GM21723 (cell line): ENCODE results near the gene ATR.
"Not testable (repeated sequence)": the region's sequence is repeated elsewhere in the genome, so short reads cannot be mapped to it uniquely, and the experiment has no call there.

Experiments
- ATAC-seq: cut with Tn5 transposase; IDR thresholded peaks from one replicate; pipeline ENCODE4 v1.9.1; 2021; ENCODE audit warnings: mild to moderate bottlenecking, moderate library complexity; ENCODE audit not compliant: unreplicated experiment

The ATR gene

DNA sequence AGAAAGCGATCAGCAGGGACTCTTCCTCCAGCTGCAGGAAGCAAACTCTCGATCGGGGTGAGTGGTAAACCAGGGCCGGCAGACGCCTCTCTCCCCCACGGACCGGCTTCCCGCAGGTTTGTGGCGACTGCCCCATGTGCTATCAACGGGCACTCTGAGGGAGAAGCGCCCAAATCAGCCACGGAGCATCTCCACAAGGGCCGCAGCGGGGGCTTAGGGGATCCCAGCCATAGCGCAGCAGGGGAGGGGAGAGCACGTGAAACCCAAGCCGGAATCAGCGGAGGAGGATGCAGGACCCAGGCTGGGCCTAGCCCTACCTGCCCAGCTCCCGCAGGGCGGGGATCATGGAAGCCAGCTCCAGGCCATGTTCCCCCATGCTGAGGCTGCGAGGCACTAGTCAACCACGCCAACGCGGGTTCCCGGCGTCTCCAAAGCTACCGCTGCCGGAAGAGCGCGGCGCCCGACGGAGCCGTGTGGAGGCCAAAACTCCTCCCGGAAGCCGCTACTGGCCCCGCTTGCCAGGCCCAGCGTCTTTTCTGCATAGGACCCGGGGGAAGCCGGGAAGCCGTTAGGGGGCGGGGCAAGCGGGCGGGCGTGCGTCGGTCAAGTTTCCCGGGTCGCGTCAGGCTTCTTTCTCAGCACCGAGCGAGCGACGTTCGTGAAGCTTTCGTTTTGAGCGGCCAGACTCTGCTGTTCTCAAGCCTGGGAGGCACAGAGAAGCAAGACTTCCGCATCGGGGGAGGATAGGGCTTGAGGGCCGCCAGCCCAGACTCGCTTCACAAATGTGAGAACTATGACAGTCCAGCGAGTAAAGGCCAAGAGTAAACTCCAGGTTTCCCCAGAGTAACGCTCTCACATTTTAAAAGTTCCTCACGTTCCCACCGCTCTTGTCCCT lies at the start of gene ATR:
Gene ATR, minus strand, starts transcription at position 405 of the 895 bp plus-strand sequence. Its CDS starts 29 bp downstream, at position 376.
- peak; percentile 96 for ATAC-seq

- no peak for ATAC-seq
Measured at GRCh38 chr3:142626971-142627370, 48.4 kb upstream of the ATR start.

DNA sequence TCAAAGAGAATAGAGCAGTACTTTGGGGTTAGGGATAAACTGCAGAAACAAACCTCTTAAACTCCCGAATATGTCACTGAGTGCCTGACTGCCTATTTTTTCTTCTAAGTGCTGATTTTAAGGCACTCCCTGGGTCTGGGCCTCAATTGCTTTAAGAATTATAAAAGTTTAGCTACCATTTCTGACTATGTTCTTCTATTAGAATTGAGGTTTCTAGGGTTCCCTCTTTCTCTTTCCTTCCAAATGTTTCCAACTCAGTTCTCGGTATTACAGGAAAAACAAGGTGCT lies 46.6 kb upstream of the ATR start:
- no peak for ATAC-seq

- ATAC-seq: no peak
Measured at GRCh38 chr3:142624341-142625152, 46.0 kb upstream of the ATR start.

GRCh38 chr3:142623194-142623593 lies 44.7 kb upstream of the ATR start:
- ATAC-seq: no peak

GRCh38 chr3:142622405-142622804 lies 43.9 kb upstream of the ATR start:
- no peak for ATAC-seq

DNA sequence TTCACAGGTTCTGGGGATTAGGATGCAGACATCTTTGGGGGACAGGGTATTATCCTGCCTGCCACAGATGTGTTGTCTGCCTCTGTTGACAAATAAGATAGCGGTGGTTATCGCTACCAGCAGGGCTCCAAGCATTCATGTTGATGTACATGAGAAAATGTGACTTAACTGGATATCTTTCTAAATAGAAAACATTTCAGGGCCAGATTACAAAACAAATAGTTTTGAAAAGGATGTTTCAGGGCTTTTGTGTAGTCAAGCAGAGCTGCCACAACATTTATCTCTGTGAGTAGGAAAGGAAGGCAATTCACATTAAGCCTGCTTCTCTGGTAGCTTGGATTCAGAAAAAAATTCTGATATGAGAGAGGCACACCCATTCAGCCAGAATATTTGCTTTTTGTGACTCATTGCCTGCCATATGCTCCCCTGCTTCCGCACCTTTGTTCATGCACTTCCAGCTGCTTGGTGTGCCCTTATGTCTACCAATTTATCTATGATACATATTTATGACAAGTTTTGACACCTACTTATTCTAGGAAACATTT lies 40.5 kb upstream of the ATR start:
- no peak for ATAC-seq

GRCh38 chr3:142615171-142615570 lies 36.6 kb upstream of the ATR start:
- ATAC-seq: no peak

GRCh38 chr3:142614059-142614626 lies 35.6 kb upstream of the ATR start:
- ATAC-seq: no peak

DNA sequence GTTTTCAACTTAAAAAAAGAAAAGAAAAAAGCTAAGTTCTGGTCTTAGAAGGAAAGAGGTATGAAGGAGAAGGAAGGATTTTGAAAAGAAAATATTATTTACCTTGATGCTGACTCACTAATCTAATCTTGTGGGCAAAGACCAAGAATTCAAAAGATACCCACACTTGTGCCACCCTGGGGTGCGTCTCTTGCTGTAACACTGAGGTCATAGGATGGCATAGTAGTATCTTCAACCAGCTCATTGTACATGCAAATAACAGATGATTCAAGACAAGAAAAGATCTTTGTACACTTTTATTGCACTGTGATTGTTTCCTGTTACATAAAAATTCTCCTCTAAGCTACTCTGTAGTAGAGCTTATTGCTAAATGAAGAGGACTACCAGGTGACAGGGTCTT lies 35.0 kb upstream of the ATR start:
- no peak for ATAC-seq

DNA sequence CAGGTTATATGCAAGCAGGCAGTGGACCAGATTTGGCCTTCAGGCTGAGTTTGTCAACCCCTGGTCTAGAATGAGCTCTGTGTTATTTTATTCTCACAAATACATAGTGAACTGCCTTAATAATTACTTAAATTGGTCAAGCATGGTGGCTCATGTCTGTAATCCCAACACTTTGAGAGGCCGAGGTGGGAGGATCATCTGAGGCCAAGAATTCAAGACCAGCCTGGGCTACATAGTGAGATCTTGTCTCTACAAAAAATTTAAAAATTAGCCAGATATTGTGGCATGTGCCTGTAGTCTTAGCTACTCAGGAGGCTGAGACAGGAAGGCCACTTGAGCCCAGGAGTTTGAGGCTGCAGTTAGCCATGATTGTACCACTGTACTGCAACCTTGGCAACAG lies 32.7 kb upstream of the ATR start:
- no peak for ATAC-seq

DNA sequence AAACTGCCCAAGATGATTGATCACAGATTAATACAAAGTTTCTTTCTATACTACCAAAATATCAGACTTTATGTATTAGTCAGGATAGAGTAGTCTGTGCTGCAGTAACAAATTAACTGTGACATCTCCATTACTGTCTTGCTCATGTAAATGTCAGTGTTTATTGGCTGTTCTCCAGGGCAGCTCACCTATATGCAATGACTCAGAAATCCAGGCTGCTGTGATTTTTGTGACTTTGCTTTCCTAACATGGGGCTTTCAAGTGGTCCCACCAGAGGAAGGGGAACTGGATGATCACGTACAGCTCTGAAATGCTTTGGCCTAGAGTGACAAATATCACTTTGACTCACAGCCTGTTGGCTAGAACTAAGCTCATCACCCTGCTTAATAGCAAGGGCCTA lies 30.6 kb upstream of the ATR start:
- no peak for ATAC-seq

DNA sequence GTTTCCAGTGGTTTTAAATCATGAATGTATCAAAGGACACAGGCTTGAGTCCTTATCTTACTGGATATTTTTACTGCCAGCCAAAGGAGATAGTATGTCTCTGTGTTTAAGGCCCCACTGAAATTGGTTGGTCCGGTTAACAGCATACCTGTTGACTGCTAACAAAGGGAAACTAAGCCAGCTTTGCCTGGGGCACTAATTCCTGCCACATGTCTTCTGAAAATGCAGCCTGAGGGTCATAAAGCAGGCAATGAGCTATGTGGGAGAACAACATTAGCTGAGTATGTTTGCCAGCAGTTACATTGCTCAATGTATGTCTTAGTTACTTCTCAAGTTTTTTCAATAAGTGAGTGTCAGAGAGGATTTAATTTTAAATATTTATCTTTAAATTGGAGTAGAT lies 30.1 kb upstream of the ATR start:
- ATAC-seq: no peak

DNA sequence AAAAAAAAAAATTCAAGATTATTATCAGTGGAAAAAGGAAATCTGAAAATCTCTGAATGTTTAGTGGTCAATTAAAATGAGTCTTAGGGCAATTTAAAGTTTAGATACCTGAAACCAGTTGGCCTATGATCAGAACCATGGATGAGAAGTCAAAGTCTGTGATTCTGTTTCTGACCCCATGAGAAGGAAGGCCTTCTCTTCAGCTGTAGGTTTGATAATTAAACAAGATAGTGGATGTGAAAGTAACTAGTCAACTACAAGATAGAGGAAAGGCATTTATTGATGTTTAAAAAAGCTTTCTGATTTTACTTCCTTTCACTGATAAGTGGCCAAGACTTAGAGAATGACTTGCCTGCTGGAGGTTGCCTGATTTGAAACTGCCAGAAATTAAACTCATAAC lies 26.4 kb upstream of the ATR start:
- no peak for ATAC-seq

GRCh38 chr3:142603386-142603705 lies 24.8 kb upstream of the ATR start:
- not testable (repeated sequence) for ATAC-seq

- ATAC-seq: no peak
Measured at GRCh38 chr3:142602619-142603385, 24.3 kb upstream of the ATR start.

- no peak for ATAC-seq
Measured at GRCh38 chr3:142601713-142602112, 23.2 kb upstream of the ATR start.

DNA sequence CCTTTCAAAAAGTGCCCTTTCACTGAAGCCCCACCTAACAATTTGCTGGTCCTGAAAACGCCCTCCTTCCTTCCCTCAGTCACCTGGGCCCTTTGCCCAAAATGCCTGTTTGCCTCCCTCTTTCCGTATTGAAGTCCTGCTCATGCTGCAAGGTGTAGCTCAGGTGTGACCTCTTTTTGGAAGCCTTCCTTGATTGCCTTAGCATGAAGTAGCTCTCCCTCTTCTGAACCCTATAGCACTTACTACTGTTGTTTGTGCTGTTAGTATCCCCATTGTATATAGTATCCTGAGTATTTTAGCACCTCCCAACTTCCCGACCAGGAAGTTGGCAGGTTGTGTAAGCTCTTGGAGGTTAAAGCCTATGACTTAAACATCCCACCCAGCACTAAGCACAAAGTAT lies 19.4 kb upstream of the ATR start:
- ATAC-seq: no peak

- no peak for ATAC-seq
Measured at GRCh38 chr3:142596726-142597088, 18.2 kb upstream of the ATR start.

DNA sequence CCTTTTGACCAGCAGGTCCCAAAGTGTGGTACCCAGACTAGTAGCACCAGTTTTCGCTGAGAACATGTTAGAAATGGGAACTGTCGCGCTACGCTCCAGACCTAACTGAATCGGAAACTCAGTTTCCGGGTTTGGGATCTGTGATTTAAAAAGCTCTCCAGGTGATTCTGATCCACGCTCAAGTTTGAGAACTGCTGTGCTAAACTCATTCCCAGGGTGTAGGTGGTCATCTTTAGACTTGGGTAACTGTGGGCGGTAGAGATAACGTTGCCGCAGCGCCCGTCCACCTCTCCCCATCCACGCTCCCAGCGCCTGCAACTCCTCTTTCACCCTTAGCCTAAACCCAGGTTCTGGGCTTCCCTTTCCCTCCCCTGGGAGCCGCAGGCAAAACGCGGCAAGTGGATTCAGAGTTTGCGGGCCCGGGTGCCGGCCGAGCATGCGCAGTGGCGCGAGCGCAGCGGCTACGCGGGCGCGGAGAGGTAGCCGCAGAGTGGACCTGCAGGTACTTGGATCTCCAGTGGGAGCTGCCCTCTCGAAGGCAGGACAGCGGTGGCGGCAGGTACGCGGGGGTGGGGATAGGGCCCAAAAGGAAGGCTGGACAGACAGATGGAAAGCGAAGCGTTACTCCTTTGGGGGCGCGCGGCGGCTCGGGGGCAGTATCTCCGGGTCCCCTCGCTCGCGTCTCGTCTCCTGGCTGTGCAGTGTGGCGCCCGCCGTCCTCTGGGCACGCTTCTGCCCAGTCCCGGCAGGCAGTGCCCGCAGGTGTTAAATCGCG lies 17.6 kb upstream of the ATR start, which contains the start of gene PLS1:
Gene PLS1, plus strand, starts transcription at position 443 of the 775 bp plus-strand sequence. CDS start 67,845 bp downstream, outside the sequence.
- peak; percentile 92 for ATAC-seq
